GM04504 (cell line): ENCODE results near the gene CHKA.

Source experiments
- DNase-seq: peaks from one replicate; pipeline ENCODE4 v3.0.0-alpha.2; 2012; ENCODE audit warnings: low read depth

CHKA gene

DNA sequence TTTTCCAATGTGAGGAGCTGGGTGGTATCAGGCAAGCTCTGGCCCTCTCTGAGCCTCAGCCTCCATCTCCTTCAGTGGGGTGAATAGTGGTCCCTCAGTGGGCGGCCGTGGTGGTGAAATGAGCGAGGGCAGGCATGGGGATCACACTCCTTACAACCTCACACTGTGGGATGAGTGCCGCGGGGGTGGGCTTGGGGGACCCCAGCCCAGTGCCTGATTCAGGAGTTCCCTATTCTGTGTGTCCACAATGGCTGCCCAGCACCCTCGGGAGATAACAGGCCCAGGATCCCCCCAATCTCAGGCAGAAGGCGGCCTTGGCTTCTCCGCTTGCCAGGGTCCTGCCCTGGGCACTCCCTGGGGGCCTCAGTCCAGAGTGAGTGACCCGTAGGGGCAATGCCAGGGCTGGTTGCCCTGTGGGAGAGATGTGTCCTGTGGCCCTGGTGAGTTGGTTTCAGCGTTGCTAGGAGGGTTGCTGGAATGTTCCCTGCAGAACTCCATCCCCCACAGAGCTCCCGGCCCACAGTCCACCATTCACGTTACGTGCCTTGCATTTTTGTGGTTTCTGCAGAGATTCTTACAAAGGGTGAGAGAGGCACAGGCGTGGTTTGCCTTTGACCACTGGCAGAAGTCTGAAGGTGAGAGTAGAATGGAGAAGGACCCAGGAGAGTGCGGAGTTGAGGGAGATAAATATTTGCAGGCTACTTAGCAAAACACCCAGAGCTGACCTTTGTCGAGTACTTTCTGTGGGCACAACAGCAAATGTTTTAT, 108.2 kb downstream of the CHKA start:
- peak; percentile 93 for DNase-seq

DNA sequence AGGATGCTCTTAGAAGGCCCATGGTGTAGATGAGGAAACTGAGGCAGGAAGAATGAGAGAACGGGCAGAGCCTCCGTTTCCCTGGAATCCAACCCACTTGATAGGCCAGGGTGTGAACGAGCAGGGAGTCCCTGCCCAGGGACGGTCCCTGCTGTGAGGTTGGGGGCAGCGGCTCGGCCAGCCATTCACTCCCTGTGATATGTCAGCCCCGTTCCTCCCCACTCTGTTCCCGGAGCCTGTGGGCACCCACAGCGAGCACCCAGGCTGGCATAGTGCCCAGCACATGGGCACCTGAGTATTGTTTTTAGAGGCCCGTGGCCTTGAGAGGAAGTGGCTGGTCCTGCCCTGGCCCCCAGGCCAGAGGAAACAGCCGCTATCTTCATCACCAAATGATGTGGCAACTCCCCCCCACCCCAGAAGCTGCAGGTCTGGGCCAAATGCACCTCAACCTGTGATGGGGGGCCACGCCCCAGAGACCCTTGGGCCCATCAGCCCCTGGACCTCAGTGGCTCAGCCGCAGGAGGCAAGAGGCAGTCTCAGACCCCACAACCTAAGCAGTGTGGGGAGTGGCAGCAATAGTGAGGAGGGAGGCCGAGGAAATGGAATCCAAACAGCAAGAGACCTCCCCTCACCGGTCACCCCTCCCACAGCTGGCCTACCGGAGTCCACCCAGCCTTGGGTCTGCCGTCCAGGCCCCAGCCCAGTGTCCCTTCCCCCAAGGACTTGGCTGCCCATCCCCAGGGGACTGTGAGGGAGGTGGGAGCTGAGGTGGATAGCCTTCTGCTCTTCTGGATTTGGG, 108.9 kb downstream of the CHKA start:
- no peak for DNase-seq

DNA sequence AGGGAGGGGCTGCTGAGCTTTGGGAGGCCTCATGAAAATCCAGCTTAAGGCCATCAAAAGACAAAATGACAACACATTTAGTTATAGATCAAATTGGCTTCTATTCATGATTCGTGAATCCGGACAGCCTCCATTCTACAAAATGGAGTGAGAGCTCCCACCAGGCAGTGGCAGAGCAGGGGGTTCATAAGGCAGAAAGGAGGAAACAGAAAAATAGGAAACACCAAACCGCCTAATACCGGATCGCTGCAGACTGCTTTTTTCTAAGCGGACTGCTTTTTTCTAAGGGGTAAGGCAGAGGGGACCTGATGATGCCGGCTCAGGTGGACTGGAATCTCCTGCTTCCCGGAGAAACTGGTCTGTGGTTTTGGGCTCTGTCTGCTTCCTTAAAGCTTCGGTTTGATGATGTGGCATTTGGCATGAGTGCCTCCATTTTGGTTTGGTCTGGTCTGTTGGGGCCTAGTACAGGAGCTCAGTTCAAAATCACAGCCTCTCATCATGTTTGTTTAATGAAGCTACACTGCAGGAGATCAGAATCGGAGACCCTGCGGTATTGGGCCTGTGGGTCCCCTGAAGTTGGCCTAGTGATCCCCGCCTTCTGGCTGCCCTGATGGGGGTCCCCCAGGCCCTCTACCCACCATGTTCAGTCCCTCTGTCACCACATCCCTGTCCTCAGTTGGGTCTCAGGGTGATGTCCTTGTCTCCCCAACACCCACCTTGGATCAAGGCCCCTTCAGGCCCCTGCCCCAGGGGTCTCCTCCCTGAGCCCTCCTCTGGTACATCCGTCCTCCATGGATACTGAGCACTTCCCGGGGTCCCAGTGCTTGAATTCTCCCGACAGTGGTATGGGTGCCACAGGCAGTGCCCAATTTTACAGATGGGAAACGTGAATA, 109.9 kb downstream of the CHKA start:
- no peak for DNase-seq

DNA sequence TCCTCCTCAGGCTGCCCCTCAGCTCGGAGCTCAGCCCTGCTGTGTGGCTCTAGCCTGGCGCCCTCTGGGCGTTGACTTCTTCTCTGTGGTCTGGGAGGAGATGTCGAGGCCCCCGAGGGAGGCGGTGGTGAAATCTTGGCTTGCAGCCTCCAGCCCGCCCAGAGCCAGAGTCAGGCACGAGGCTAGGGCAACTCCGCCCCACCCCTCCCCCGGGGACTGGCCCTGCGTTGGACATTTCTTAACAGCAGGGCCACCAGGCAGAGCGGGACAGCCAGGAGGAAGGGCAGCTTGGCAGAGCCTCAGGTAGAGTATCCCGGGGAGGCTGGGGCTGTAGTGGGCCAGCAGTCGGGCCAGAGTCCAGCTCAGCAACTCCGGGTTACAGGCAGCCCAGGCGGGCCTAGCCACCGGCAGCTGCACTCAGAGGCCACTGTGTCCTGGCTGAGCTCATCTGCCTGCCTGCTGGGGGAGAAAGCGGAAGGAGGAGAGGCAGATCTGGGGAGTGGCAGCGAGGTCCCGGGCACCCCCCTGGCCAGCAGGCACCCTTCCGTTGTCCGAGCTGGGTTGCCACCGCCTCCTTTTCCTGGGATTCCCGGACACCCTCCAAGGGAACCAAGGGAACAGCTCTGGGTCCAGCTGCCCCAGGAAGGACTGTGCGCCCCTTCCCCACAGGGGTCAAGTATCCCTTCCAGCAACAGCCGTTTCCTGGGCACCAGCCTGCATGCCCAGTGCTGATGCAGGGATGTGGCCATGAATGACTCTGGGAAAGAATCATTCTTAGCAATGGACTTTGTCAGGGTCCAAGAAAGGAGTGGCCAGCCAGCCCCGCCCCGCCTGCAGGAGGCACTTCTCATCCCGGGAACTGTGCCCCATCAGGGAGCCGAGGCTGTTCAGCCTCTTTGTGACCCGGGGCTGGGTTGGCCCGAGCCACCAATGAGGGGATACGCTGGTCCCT, 110.8 kb downstream of the CHKA start, which contains the start of gene ALDH3B1:
Gene ALDH3B1, plus strand, starts transcription at position 238 of the 952 bp plus-strand sequence. CDS start 4,971 bp downstream, outside the sequence.
- peak; percentile 87 for DNase-seq

DNA sequence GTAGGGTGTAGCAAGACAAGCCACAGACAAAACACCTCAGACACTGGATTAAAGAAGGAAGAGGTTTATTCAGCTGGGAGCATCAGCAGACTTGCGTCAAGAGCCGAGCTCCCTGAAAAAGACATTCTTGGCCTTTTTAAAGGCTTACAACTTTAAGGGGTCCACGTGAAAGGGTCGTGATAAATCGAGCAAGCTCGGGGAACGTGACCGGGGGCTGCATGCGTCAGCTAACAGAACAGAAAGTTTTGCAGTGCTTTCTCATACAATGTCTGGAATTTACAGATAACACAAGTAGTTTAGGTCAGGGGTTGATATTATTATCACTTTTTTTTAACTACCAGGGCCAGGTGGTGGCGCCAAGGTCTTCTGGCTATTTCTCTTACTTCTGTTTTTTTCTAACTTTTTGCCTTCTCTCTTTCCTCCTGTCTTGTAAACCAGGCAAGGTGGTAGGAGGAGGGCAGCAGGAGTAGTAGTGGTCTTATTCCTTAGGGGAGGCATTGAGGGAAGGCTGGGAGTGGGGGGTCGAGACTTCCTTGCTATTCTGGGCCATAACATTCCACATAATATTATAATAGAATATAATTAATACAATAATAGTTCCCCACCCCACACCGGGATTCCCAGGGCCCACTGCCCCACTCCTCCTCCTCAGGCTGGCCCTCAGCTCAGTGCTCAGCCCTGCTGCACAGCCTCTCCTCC, 111.6 kb downstream of the CHKA start:
- no peak for DNase-seq

DNA sequence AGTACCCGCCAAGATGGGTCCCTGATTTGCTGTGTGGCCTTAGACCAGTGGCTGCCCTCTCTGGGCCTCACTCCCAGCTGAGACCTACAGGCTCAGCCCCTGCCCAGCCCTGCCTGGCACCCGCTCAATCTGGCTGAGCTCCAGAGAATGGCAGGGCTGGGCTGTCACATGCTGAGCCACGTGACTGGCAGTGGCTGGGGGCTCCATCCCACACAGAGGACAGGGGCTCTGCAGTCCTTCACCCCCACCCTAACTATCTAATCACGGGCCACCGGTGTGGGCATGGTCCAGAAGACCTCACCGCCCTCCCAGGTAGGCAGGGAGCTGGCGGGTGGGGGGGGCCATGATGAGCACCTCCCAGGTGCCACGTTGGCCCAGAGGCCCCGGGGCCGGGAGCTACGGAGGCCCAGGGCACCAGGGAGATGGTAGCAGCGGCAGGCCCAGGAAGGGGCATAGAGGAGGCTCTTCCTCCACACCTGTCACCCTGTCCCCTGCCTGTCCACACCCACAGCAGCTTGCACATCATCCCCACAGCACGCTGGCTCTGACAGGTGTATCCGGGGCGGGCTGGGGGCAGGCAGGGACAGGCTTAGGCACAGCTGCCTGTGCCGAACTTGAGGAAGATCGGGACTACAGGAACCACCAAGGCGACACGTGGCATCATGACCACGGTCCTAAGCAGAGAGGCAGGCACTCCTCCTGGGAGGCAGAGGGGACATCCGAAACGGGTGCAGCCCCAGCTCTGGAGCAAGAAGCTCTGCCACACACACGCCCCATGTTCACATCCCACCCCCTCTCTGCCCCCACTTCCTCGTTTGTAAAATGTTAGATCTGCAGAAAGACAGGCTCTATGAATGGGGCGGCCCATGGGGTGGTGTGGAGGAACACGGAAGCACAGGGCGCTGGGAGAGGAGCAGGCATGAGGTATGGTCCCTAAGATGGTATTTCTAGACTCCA, 112.5 kb downstream of the CHKA start:
- DNase-seq, result no peak

DNA sequence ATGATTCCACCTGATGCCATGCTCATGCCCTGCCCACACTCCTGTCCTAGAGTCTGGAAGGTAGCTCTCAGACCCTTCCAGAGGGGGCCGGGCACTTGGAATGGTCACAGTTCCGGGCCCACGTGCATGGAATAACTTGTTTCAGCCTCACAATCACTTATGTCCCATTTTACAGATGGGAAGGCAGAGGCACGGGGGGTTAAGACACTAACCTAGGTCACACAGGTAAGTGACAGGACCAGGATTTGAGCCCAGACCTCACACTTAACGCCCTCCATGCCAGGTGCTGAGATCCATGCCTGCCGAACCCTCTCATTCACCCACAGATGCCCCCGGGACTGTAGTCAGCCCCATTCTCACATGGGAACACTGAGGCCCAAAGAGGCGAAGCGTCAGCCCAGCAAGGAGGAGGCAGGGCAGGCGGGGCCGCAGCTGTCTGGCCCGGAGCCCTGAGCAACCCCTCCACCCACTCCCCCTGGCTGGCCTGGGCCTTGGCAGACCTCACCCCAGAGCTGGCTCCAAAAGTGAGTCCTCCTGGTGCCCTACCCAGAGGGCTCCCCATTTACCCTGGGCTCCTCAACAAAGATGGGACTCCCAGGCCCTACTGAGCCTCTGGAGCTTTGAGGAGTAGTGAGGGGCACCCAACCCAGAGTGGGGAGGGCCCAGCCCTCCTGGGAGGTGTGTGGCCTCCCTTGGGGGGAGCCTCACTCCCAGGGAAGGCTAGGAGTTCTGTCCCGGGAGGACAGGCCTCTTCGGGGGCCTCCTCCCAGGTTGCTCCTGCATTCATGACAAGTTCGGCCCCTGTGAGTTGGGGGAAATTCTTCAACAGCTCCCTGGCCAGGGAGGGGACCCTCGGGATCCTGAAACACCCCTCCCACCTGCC, 113.4 kb downstream of the CHKA start:
- DNase-seq, result no peak

DNA sequence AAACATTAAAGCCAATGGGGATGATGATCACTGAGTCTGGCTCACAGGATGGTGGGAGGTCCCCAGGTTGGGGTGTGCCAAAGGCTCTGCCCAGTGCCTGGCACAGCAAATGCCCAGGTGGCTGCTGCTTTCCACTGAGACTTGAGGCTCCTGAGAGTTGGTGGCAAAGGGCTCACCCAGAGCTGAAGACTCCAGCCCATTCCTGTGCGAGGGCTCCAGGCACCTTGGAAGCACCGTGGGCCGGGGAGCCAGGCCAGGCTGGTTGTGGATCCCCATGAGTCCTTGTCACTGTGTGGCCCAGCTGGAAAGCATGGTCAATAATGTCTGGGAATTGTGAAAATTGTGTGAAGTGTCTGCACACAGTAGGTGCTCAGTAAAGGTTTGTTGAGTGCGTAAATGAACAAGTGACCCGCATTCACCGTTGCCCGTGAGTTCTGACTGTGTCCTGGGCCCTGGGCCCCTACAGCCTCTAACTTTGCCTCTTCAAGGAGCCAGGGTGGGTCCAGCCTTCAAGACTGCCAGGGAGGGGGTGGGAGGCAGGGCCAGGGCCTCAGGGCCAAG, 114.5 kb downstream of the CHKA start:
- DNase-seq, result no peak

DNA sequence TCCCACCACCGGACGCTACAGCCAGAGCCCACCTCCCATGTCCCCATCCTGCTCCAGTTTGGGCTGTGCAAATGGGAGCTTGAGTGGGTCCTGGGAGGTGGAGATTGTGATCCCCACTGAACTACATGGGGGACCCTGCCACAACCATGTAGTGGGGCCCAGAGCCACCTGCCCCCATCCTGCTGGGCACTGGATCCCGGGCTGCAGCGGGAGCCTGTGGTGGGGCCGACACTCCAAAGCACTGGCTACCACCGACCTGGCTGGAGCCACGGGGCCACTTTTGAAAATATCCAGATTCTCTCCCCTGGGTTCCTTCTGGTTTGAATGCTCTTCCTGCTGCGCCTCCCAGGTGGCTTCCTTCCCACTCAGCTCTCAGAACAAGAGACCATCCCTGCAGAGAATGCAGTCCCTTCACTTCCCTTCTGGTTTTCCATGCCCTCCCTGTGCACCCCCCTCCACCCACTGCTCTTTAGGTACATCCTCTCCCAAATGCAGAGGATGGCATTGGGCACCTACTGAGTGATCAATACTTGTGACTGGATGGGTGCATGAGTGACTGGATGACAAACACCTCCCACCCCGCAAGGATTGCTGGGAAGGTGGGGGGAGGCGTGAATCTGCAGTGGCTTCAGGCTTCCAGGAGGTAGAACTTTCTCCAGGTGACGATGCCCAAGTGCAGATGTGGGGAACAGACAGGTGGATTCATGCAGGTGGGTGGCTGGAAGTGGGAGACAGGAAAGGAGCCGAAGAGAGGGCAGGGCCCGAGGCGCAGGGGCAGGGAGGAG, 116.4 kb downstream of the CHKA start:
- DNase-seq, result no peak

DNA sequence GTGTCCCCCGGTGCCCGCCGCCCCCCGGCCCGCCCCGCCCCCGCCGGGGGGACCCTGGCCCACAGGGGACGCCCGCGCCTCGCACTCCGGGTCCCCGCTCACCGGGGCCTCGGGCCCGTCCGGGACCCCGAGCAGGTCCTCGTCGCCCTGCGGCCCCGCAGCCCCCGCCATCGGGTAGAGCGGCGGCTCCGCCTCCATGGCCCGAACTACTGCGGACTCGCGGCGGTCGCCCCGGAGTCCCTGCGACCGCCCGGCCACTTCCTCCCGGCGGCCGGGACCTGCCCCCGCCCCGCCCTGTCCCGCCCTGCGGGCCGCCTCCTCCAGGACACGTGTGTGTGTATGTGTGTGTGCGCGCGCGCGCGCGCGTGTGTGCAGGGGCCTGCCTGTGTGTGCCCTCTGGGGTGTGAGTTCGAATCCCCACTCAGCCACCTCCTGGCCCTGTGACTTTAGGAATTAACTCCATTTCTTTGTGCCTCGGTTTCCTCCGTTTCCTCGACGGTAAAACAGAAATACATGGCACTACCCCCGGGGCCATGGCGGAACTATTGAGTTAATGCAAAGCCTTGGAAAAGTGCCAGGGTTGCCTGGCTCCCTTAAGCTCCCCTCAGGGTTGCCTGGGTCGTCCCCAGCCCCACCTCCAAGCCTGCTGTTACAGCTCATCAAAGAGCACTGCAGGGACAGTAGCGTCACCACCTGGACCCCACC, 117.2 kb downstream of the CHKA start, which contains the start of gene UNC93B1:
Gene UNC93B1, minus strand, starts transcription at position 252 of the 705 bp plus-strand sequence. Its CDS starts 54 bp downstream, at position 198.
- DNase-seq, result peak; percentile 63

DNA sequence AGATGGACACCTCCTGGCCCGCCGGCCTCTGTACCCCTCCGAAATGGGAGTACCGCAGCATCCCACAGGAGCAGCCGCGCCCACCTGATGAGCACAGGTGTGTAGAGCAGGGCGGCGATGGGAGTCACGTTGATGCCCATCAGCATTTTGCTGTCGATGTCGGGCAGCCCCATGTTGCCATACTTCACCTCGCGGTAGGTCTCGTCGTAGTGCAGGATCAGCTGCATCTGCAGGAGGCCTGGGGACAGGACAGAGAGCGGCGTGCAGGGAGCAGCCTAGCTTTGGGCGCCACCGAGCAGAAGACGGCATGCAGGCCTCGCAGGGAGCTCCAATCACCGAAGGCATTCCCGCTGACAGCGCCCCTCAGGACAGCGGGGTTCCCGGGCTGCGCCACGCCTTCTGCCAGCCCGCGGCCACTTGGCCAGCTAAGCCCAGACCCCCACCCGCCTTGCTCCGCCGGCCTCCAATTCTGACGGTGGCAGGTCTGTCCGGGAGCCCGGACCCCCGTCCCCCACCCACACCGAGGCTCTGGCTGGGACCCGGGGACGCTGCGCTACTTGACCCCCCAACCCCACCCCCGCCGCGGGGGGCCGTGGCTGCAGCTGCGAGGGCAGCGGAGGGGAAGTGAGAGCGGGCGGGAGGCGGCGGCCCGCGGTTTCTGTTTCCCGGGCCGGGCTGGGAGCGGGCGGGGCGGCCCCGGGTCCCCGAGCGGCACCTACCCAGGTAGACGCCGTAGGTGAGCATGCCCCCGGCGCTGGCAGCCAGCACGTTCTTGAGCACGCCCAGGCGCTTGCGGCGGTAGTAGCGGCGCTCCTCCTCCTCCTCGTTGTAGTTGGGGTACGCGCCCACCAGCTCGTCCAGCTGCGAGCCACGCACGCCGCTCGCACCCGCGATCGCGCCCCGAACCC, 118.0 kb downstream of the CHKA start:
- no peak for DNase-seq
